Neural crest cell (in vitro differentiated cells): ENCODE results near the gene WLS. TPM values are rescaled to one million over a fixed set of nuclear protein-coding genes. Genes with fewer than 3 reads are reported as not detected.
A peak's percentile ranks its signal among the peaks of the same experiment; 100 is the strongest.

ENCODE experiments used
- DNase-seq: peaks from one replicate; pipeline ENCODE4 v3.0.0; 2021; ENCODE audit warnings: low read depth, mixed read lengths, low spot score
- H3K27ac Mint-ChIP-seq: one replicate; pipeline ENCODE4 v1.8.0; 2021; ENCODE audit warnings: mild to moderate bottlenecking, mixed read lengths; ENCODE audit not compliant: unreplicated experiment
- H3K27me3 Mint-ChIP-seq: 2 replicates; pipeline ENCODE4 v1.8.0; 2021; ENCODE audit warnings: low read depth, mild to moderate bottlenecking, mixed read lengths
- H3K36me3 Mint-ChIP-seq: 2 replicates; pipeline ENCODE4 v1.8.0; 2021; ENCODE audit warnings: low read depth, mild to moderate bottlenecking, mixed read lengths
- H3K4me1 Mint-ChIP-seq: 2 replicates; pipeline ENCODE4 v1.8.0; 2021; ENCODE audit warnings: mixed read lengths
- H3K4me3 Mint-ChIP-seq: one replicate; pipeline ENCODE4 v1.8.0; 2021; ENCODE audit warnings: mild to moderate bottlenecking, mixed read lengths
- H3K9me3 Mint-ChIP-seq: 2 replicates; pipeline ENCODE4 v1.8.0; 2021; ENCODE audit warnings: mixed read lengths
- total RNA-seq: library from RNA; stranded (reverse); gene quantifications from 2 replicates; pipeline ENCODE4 v1.2.1, GENCODE V29; 2021
- TF ChIP-seq, protein P1 (sequence below): fragments of 200-600 bp; sonication (generic); conservative IDR thresholded peaks from 2 replicates; pipeline ENCODE4 v1.5.0; 2021; ENCODE audit warnings: antibody characterized with exemption, mild to moderate bottlenecking

Gene WLS
- total RNA-seq, 1 donor from 2014 or later, result 152 TPM

DNA sequence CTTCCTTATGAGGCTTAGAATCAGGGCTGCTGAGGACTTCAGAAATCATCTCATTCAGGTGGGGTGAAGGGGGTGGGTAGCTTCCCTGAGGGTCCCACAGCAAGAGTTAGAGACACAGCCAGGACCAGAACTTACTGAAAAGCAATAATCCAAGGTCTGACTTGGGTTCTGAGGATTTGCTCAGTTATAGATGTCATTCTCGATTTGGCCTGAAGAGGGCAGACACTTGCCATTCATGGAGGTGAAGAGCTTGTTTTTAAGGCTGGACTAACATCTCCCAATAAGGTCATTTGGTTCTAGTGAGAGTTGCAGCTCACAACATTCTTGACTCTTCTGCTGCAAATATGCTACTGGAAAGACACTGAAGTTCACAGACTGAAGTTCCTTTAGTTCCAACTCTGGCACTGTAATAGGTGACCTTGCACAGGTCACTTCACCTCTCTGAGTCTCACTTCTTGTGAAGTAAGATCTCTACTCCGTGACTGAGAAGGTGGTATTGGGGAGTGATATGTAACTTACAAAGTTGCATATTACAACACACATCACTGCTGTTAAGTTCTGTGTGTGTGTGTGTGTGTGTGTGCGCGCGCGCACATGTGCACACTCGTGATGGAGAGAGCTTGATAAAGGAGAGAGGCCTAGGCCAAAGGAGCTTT, 112.1 kb downstream of the WLS start:
- DNase-seq, result peak; percentile 67
- TF ChIP-seq, protein P1, sequence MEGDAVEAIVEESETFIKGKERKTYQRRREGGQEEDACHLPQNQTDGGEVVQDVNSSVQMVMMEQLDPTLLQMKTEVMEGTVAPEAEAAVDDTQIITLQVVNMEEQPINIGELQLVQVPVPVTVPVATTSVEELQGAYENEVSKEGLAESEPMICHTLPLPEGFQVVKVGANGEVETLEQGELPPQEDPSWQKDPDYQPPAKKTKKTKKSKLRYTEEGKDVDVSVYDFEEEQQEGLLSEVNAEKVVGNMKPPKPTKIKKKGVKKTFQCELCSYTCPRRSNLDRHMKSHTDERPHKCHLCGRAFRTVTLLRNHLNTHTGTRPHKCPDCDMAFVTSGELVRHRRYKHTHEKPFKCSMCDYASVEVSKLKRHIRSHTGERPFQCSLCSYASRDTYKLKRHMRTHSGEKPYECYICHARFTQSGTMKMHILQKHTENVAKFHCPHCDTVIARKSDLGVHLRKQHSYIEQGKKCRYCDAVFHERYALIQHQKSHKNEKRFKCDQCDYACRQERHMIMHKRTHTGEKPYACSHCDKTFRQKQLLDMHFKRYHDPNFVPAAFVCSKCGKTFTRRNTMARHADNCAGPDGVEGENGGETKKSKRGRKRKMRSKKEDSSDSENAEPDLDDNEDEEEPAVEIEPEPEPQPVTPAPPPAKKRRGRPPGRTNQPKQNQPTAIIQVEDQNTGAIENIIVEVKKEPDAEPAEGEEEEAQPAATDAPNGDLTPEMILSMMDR, result peak; percentile 88
- H3K9me3 Mint-ChIP-seq, result no peaks in the 10 kb centered on the region
- H3K4me3 Mint-ChIP-seq, result no peak overlapping the region
- no peaks in the 10 kb centered on the region for H3K27me3 Mint-ChIP-seq
- no peaks in the 10 kb centered on the region for H3K36me3 Mint-ChIP-seq
- H3K27ac Mint-ChIP-seq, result no peak overlapping the region
- peaks cover 11% of the 10 kb centered on the region for H3K4me1 Mint-ChIP-seq

DNA sequence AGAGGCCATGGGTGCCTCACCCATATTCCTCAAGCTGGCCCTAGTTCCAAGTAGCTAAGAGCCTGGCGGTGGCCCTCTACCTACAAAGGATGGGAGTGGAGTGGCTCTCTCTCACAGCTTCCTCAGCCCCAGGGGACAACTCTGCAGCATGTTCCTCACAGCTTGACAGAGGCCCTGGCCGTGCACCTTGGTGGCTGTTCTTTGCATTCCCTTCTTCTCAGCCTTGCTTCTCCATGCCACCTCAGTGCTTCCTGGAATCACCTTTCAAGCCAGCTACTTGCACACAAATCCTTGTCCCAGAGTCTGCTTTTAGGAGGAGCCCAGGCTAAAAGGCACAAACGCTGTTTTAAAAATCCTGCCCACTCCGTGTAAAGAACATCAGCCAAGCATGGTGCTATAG, 112.9 kb downstream of the WLS start:
- DNase-seq, result no peak
- Mint-ChIP-seq H3K4me1 (peaks cover 11% of the 10 kb centered on the region), H3K27me3 (no peaks in the 10 kb centered on the region), H3K9me3 (no peaks in the 10 kb centered on the region), H3K27ac (no peak overlapping the region), H3K36me3 (no peaks in the 10 kb centered on the region), H3K4me3 (no peak overlapping the region)
- TF ChIP-seq, protein P1, result no peak

DNA sequence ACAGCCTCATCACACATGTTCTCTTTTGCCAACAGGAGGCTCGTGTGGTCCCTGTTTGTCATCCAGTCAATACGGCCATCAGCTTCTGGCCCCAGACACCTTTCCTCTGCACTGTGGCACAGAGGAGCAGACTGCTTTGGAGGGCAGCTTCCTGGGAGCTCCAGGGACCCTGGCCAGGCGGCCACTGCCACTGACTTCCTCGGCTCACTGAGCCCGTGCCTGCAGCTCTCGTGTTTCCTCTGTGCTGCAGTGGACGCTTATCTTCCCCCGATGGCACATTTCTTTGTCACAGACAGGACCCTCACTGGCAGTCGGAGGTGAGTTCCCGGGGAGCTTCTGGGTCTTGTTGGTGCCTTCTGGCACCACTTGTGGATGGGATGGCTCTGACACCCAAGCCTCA, 114.9 kb downstream of the WLS start:
- Mint-ChIP-seq H3K27me3 (no peaks in the 10 kb centered on the region), H3K4me3 (no peak overlapping the region), H3K4me1 (peaks cover 11% of the 10 kb centered on the region), H3K9me3 (no peaks in the 10 kb centered on the region), H3K27ac (no peak overlapping the region), H3K36me3 (no peaks in the 10 kb centered on the region)
- TF ChIP-seq, protein P1, result no peak
- DNase-seq, result no peak

DNA sequence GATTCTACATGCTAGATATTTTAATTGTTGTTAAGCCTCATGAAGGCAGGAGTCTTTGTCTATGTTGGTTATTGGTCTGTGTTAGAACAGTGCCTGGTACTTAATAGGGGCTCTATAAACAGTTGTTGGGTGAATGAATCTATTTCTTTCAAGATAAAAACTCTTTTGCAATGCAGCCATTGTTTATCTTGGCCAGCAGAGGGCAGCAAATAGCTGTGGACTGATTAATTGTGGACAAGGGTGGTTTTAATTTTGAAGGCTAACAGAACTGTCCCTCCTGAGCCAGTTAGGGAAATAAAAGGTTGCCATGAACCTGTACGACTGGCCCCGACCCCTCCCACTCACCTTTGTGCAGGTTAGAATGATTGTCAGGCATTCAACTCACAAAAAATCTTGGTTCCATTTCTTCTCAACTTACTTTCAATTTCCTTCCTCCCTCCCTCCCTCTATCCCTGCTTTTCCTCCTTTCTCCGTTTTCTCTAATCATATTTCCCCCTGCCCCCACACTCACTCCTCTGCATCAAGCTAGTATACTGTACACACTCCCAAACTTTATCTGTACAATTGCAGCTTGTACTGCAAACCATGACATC, 115.6 kb downstream of the WLS start:
- Mint-ChIP-seq H3K36me3 (peaks cover 1% of the 10 kb centered on the region), H3K27ac (no peak overlapping the region), H3K4me3 (no peak overlapping the region), H3K9me3 (no peaks in the 10 kb centered on the region), H3K27me3 (no peaks in the 10 kb centered on the region), H3K4me1 (peaks cover 11% of the 10 kb centered on the region)
- DNase-seq, result peak; percentile 61
- TF ChIP-seq, protein P1, result peak; percentile 94

DNA sequence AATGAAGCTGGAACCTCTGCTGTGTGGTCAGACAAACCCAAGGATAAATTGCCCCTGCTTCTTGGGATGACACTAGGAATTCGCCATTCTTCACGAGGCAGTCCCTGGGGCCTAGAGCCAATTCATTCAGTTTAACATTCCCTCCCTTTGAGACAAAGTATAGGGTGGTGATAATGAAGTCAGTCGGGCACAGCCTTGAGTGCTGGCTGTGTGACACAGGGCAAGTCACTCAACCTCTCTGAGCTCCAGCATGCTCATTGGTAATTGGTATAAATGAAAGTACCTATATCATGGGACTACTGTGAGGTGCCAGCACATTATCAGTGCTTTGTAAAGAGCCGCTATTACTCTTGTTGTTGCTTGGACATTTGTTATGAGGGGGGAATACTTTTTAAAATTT, 117.0 kb downstream of the WLS start:
- Mint-ChIP-seq H3K27ac (no peak overlapping the region), H3K9me3 (no peaks in the 10 kb centered on the region), H3K4me3 (no peak overlapping the region), H3K27me3 (no peaks in the 10 kb centered on the region), H3K36me3 (peaks cover 3% of the 10 kb centered on the region), H3K4me1 (peaks cover 4% of the 10 kb centered on the region)
- TF ChIP-seq, protein P1, result no peak
- no peak for DNase-seq
